Calu3 (cell line): Measurements from ENCODE around the gene POLR3G. TPM values are rescaled to one million over a fixed set of nuclear protein-coding genes. Genes with fewer than 3 reads are reported as not detected.

ENCODE experiments used
- BruUV-seq: library from RNA; stranded (reverse); fragments of 400-500 nt; replicated peaks from 2 replicates; lab custom pipeline; 2021; lab: Mats Ljungman, UMichigan
- CTCF ChIA-PET: fragments of 300-600 bp; sonication (Branson Sonifier 250); formaldehyde crosslinking; loops from one replicate; lab custom pipeline; 2022; ENCODE audit warnings: antibody characterized with exemption; lab: Charles Lee
- DNase-seq: peaks from one replicate; pipeline ENCODE4 v3.0.0; 2022
- H3K27ac Mint-ChIP-seq: one replicate; pipeline ENCODE4 v1.8.0; 2022; ENCODE audit warnings: mixed read lengths; ENCODE audit not compliant: unreplicated experiment
- H3K27me3 Mint-ChIP-seq: one replicate; pipeline ENCODE4 v1.8.0; 2022; ENCODE audit warnings: mixed read lengths; ENCODE audit not compliant: unreplicated experiment
- H3K36me3 Mint-ChIP-seq: one replicate; pipeline ENCODE4 v1.8.0; 2022; ENCODE audit warnings: mild to moderate bottlenecking, moderate library complexity, mixed read lengths; ENCODE audit not compliant: insufficient read depth, unreplicated experiment
- H3K4me1 Mint-ChIP-seq: one replicate; pipeline ENCODE4 v1.8.0; 2022; ENCODE audit warnings: mild to moderate bottlenecking, low read depth, mixed read lengths; ENCODE audit not compliant: unreplicated experiment
- H3K4me3 Mint-ChIP-seq: one replicate; pipeline ENCODE4 v1.8.0; 2022; ENCODE audit warnings: mild to moderate bottlenecking, low read depth, moderate library complexity, mixed read lengths; ENCODE audit not compliant: unreplicated experiment
- H3K9me3 Mint-ChIP-seq: one replicate; pipeline ENCODE4 v1.8.0; 2022; ENCODE audit warnings: low read depth, mixed read lengths; ENCODE audit not compliant: unreplicated experiment
- intact Hi-C: fragments of 100-400 bp; cut with micrococcal nuclease; formaldehyde crosslinking; loops from one replicate; pipeline ENCODE4 v1.10.0; 2022; ENCODE audit not compliant: unreplicated experiment
- total RNA-seq: library from RNA; stranded (reverse); gene quantifications from 2 replicates; pipeline ENCODE4 v1.2.3, GENCODE V29; 2022
- TF ChIP-seq, protein P1 (sequence below): fragments of 200-600 bp; IDR thresholded peaks from one replicate; pipeline ENCODE4 v1.8.0; 2022; ENCODE audit warnings: antibody characterized with exemption; ENCODE audit not compliant: unreplicated experiment

The POLR3G gene
- total RNA-seq, 1 experiment from 2014 or later: 15.0 TPM

- Mint-ChIP-seq H3K27ac (peak overlapping the region; percentile 78), H3K36me3 (peaks cover 28% of the 10 kb centered on the region), H3K9me3 (no peaks in the 10 kb centered on the region), H3K4me3 (peak overlapping the region; percentile 99), H3K27me3 (no peaks in the 10 kb centered on the region), H3K4me1 (peaks cover 28% of the 10 kb centered on the region)
- TF ChIP-seq, protein P1, sequence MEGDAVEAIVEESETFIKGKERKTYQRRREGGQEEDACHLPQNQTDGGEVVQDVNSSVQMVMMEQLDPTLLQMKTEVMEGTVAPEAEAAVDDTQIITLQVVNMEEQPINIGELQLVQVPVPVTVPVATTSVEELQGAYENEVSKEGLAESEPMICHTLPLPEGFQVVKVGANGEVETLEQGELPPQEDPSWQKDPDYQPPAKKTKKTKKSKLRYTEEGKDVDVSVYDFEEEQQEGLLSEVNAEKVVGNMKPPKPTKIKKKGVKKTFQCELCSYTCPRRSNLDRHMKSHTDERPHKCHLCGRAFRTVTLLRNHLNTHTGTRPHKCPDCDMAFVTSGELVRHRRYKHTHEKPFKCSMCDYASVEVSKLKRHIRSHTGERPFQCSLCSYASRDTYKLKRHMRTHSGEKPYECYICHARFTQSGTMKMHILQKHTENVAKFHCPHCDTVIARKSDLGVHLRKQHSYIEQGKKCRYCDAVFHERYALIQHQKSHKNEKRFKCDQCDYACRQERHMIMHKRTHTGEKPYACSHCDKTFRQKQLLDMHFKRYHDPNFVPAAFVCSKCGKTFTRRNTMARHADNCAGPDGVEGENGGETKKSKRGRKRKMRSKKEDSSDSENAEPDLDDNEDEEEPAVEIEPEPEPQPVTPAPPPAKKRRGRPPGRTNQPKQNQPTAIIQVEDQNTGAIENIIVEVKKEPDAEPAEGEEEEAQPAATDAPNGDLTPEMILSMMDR: no peak
- TSS peak; percentile 33 for BruUV-seq
- CTCF ChIA-PET: interaction anchor here (0.6 to 0.7 kb wide), 3 partner anchors 10 to 56 kb away, joined by 3 read pairs; partner anchors contain the start of gene LYSMD3
- DNase-seq: no peak
- intact Hi-C loops: no loop called here
These were observed 1.8 kb upstream of the POLR3G start for GRCh38 chr5:90472783-90473395.

- BruUV-seq: no TSS peak
- H3K36me3 Mint-ChIP-seq: peaks cover 28% of the 10 kb centered on the region
- intact Hi-C loops: loop anchor here (2.0 kb wide), 1 partner anchor 57 kb away; no protein-coding TSS in a partner anchor
These were observed 1.0 kb upstream of the POLR3G start for GRCh38 chr5:90473396-90474234.

DNA sequence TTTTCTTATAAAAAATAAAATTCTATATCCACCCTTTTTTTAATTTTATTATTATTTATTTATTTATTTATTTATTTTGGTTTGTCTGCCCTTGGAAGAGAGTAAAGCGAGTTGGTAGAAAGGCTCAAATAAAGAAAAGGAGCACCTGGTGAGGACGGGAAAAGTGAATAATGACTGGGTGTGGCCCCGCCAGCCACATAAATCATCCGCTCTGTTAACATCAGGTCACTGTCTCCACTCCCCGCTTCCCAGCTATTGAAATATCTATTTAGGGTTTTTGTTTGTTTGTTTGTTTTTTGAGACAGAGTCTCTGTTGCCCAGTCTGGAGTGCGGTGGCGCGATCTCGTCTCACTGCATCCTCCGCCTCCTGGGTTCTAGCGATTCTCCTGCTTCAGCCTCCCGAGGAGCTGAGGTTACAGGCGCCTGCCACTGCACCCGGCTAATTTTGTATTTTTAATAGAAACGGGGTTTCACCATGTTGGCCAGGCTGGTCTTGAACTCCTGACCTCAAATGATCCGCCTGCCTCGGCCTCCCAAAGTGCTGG, 844 bp downstream of the POLR3G start:
- peaks cover 25% of the 10 kb centered on the region for H3K4me1 Mint-ChIP-seq
- intact Hi-C loops: loop anchor here (2.0 kb wide), 1 partner anchor 55 kb away; no protein-coding TSS in a partner anchor
- H3K9me3 Mint-ChIP-seq: no peaks in the 10 kb centered on the region
- CTCF ChIA-PET: interaction anchor here (0.6 to 1.2 kb wide), 3 partner anchors 9 to 43 kb away, joined by 3 read pairs; no protein-coding TSS in a partner anchor
- H3K27me3 Mint-ChIP-seq: no peaks in the 10 kb centered on the region
- peak overlapping the region; percentile 78 for H3K27ac Mint-ChIP-seq
- peak overlapping the region; percentile 99 for H3K4me3 Mint-ChIP-seq
- BruUV-seq: TSS peak; percentile 42
- peaks cover 28% of the 10 kb centered on the region for H3K36me3 Mint-ChIP-seq
- no peak for DNase-seq
- TF ChIP-seq, protein P1: no peak

More at GRCh38 chr5:90473396-90474234, 1.0 kb upstream of the POLR3G start:
- Mint-ChIP-seq H3K4me1 (peaks cover 28% of the 10 kb centered on the region), H3K27me3 (no peaks in the 10 kb centered on the region), H3K9me3 (no peaks in the 10 kb centered on the region), H3K27ac (peak overlapping the region; percentile 78), H3K4me3 (peak overlapping the region; percentile 99)
- CTCF ChIA-PET: interaction anchor here (0.6 to 0.7 kb wide), 2 partner anchors 10 to 55 kb away, joined by 3 read pairs; partner anchors contain the start of gene LYSMD3
- TF ChIP-seq, protein P1: no peak
- DNase-seq: peak; percentile 39

DNA sequence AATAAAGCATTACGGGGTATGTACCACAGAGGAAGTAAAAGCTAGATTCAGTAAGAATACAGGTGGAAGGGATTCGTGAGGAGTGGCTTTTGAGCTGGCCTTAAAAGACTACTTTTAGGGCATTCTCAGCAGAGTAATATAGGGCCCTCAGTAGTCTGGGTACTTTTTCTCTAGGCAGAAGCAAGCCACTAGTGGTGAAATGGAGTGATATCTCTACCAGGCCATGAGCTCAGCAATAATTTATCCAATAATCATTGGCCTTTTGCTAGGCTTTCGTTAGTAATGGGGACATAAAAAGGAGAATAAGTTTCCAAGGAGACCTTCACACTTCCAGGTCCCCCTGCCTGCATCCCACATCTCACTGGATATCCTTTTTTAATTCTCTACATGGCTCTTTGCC, 1.7 kb downstream of the POLR3G start:
- Mint-ChIP-seq H3K9me3 (no peaks in the 10 kb centered on the region), H3K27me3 (no peaks in the 10 kb centered on the region), H3K27ac (no peak overlapping the region), H3K4me3 (no peak overlapping the region), H3K4me1 (peaks cover 17% of the 10 kb centered on the region), H3K36me3 (peaks cover 28% of the 10 kb centered on the region)
- BruUV-seq: no TSS peak
- intact Hi-C loops: no loop called here
- TF ChIP-seq, protein P1: no peak
- DNase-seq: no peak
- CTCF ChIA-PET: no interaction called here
